ENCODE data around the gene C1orf94.

- TF ChIP-seq POLR2A (IDR thresholded peaks at IDR 0.05), result no peak
- TF ChIP-seq CTCF (IDR thresholded peaks at IDR 0.05), result no peak
These were observed 44.6 kb upstream of the C1orf94 start for GRCh38 chr1:34132161-34132420.
